Neuronal stem cell (in vitro differentiated cells): ENCODE results near the gene WDR81.

ENCODE experiments used
- DNase-seq: peaks from one replicate; pipeline ENCODE4 v3.0.0-alpha.2; 2013; ENCODE audit warnings: low spot score
- H2AFZ ChIP-seq: one replicate; pipeline ENCODE4 v1.6.1; 2013; ENCODE audit warnings: mild to moderate bottlenecking, low read length, inconsistent platforms
- H2AK5ac ChIP-seq: 2 replicates; pipeline ENCODE4 v1.6.1; 2013; ENCODE audit warnings: low read depth, mild to moderate bottlenecking, inconsistent platforms, low read length, moderate library complexity, mixed read lengths
- H2BK120ac ChIP-seq: 2 replicates; pipeline ENCODE4 v1.6.1; 2013; ENCODE audit warnings: low read depth, mild to moderate bottlenecking, inconsistent platforms, low read length, moderate library complexity, mixed read lengths
- H2BK12ac ChIP-seq: one replicate; pipeline ENCODE4 v1.6.1; 2013; ENCODE audit warnings: low read length, inconsistent platforms
- H2BK15ac ChIP-seq: 2 replicates; pipeline ENCODE4 v1.6.1; 2013; ENCODE audit warnings: mild to moderate bottlenecking, low read length, inconsistent platforms, mixed read lengths
- H2BK5ac ChIP-seq: one replicate; pipeline ENCODE4 v1.6.1; 2013; ENCODE audit warnings: inconsistent platforms, mild to moderate bottlenecking, low read length, moderate library complexity
- H3K14ac ChIP-seq: one replicate; pipeline ENCODE4 v1.6.1; 2013; ENCODE audit warnings: low read length, inconsistent platforms
- H3K18ac ChIP-seq: 2 replicates; pipeline ENCODE4 v1.6.1; 2013; ENCODE audit warnings: low read length, inconsistent platforms
- H3K23ac ChIP-seq: 2 replicates; pipeline ENCODE4 v1.6.1; 2013; ENCODE audit warnings: low read depth, mild to moderate bottlenecking, mixed read lengths, low read length, inconsistent platforms; ENCODE audit not compliant: poor library complexity
- H3K27ac ChIP-seq: replicated peaks from 3 replicates; pipeline ENCODE4 v1.5.1; 2013; ENCODE audit warnings: low read length, inconsistent platforms
- H3K27me3 ChIP-seq, 3 experiments: 2 replicates each; pipeline ENCODE4 v1.6.1; 2013; ENCODE audit warnings: low read length in 3 of 3, mild to moderate bottlenecking in 2 of 3, inconsistent platforms in 1 of 3, low read depth in 1 of 3, mixed read lengths in 1 of 3, moderate library complexity in 1 of 3; ENCODE audit not compliant: control insufficient read depth in 3 of 3, insufficient read depth in 3 of 3
- H3K36me3 ChIP-seq, 2 donors: replicated peaks in 1 of 2; 2 replicates each; pipeline ENCODE4 v1.6.1; 2013; ENCODE audit warnings: low read length in 2 of 2; ENCODE audit not compliant: control insufficient read depth in 2 of 2, insufficient read depth in 2 of 2
- H3K4ac ChIP-seq: 2 replicates; pipeline ENCODE4 v1.6.1; 2013; ENCODE audit warnings: inconsistent platforms, mild to moderate bottlenecking, low read length, moderate library complexity
- H3K4me1 ChIP-seq, 2 donors: 1 replicate in 1 of 2; 2 replicates in 1 of 2; pipeline ENCODE4 v1.6.1; 2013; ENCODE audit warnings: low read length in 2 of 2, low read depth in 1 of 2; ENCODE audit not compliant: control insufficient read depth in 2 of 2, insufficient read depth in 1 of 2
- H3K4me2 ChIP-seq: one replicate; pipeline ENCODE4 v1.6.1; 2013; ENCODE audit warnings: mild to moderate bottlenecking, low read length, inconsistent platforms; ENCODE audit not compliant: insufficient read depth, poor library complexity, severe bottlenecking
- H3K4me3 ChIP-seq, 2 donors: 2 replicates each; pipeline ENCODE4 v1.5.1; 2013; ENCODE audit warnings: low read length in 2 of 2, mild to moderate bottlenecking in 2 of 2, inconsistent platforms in 1 of 2, moderate library complexity in 1 of 2
- H3K79me1 ChIP-seq: one replicate; pipeline ENCODE4 v1.6.1; 2013; ENCODE audit warnings: low read depth, mild to moderate bottlenecking, inconsistent platforms, low read length, moderate library complexity
- H3K9ac ChIP-seq: one replicate; pipeline ENCODE4 v1.6.1; 2013; ENCODE audit warnings: mild to moderate bottlenecking, low read depth, low read length, inconsistent platforms; ENCODE audit not compliant: poor library complexity
- H3K9me3 ChIP-seq, 2 donors: replicated peaks in 1 of 2; 2 replicates each; pipeline versions ENCODE3 to v1.6.1; 2013; ENCODE audit warnings: low read length in 2 of 2, mild to moderate bottlenecking in 2 of 2, inconsistent platforms in 1 of 2, low read depth in 1 of 2, mixed read lengths in 1 of 2, moderate library complexity in 1 of 2; ENCODE audit not compliant: control insufficient read depth in 2 of 2, insufficient read depth in 1 of 2
- H4K8ac ChIP-seq: one replicate; pipeline ENCODE4 v1.6.1; 2013; ENCODE audit warnings: low read depth, mild to moderate bottlenecking, inconsistent platforms, low read length, moderate library complexity
- H4K91ac ChIP-seq: one replicate; pipeline ENCODE4 v1.6.1; 2013; ENCODE audit warnings: low read length, low read depth, mild to moderate bottlenecking, inconsistent platforms; ENCODE audit not compliant: poor library complexity
- WGBS, 2 donors: extraction: QIAGEN DNeasy Blood & Tissue Kit; methylation state at CpG; one replicate each; pipeline ENCODE4 v1.1.7; 2013; ENCODE audit warnings: missing lambda C conversion rate in 2 of 2, mixed read lengths in 1 of 2; ENCODE audit not compliant: insufficient read length in 2 of 2, insufficient replicate concordance in 1 of 2; ENCODE audit errors: extremely low coverage in 2 of 2; 5-methylcytosine and 5-hydroxymethylcytosine counted together

The WDR81 gene

DNA sequence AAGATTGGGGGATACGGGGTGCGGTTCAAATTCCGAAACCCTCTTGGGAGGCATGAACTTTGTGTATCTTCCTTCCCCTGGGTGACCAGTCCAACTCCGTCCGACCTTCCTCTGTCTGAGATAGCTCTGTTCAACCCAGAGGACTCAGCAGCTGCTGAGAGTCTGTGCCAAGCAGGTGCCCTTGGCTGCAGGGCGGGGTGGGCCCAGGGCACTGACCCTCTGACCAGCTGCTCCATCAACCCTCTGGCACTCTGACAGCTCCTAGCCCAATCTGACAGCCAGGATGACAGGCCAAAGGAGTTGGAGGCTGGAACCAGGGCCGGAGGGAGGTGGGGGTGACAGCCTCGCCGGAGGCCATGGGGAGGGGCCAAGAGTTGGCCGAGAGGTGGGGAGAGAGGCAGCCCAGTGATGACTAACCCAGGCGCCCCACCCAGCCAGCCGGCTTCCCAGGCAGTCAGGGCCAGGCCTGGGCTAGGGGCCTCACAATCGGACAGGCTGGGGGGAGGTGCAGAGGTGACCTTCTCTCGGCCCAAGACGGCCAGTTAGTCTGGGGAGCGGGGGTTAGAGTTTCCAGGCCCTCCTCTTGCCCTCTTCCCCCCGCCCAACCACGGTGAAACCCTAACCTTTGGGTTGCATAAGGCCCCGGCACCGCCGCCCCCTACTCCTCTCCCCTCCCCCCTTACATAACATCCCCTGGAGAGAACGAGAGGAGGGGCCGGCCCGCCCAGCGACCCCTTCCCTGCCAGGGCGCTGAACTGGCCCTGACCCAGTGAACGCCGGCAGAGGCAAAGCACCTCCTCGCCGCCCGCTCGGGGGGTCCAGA is 9.3 kb upstream of the WDR81 start:
- Histone ChIP-seq H2BK12ac (no peak overlapping the region), H3K9me3 (no peaks in the 10 kb centered on the region), H4K8ac (no peak overlapping the region), H3K18ac (peak overlapping the region; percentile 67), H2BK120ac (peak overlapping the region; percentile 55), H3K4ac (no peak overlapping the region), H3K14ac (peak overlapping the region; percentile 85), H3K4me1 (peaks cover 19 to 23% of the 10 kb centered on the region in 2 donors), H2BK15ac (no peak overlapping the region), H2AFZ (peak overlapping the region; percentile 85), H2BK5ac (no peak overlapping the region), H2AK5ac (no peak overlapping the region), H3K27ac (peak overlapping the region; percentile 63), H3K4me3 (peak overlapping the region; percentile 67 to 94), H3K23ac (peak overlapping the region; percentile 80), H3K4me2 (peak overlapping the region; percentile 99), H3K9ac (peak overlapping the region; percentile 38), H4K91ac (no peak overlapping the region), H3K27me3 (peaks cover 0 to 7% (median 0%) of the 10 kb centered on the region in 3 experiments), H3K36me3 (no peaks in the 10 kb centered on the region), H3K79me1 (peaks cover 2% of the 10 kb centered on the region)
- DNase-seq, result no peak
- no CpG with 5 or more reads among the region's 32 CpGs for WGBS, 2 donors

DNA sequence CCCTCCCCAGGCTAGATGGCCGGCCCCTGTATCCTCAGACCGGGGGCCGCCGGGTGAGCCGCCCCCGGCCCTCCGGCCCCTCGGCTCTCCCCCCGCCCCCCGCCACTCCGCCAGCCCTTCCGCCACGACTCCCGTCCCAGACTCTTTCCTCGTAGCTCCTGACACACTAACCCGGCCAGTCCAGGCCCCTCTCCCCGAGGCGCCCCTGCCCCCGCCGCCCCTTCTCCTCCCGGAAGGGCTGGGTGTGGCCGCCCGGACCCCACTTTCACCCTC is 8.8 kb upstream of the WDR81 start:
- H3K36me3 ChIP-seq, result no peaks in the 10 kb centered on the region
- H2AK5ac ChIP-seq, result no peak overlapping the region
- H2BK5ac ChIP-seq, result no peak overlapping the region
- no peak overlapping the region for H4K91ac ChIP-seq
- peaks cover 0 to 2% (median 0%) of the 10 kb centered on the region in 3 experiments for H3K27me3 ChIP-seq
- peak overlapping the region; percentile 67 to 94 for H3K4me3 ChIP-seq
- no CpG with 5 or more reads among the region's 23 CpGs for WGBS, 2 donors
- no peak overlapping the region for H3K4ac ChIP-seq
- no peak overlapping the region for H2BK12ac ChIP-seq
- peak overlapping the region; percentile 98 for H3K23ac ChIP-seq
- H3K14ac ChIP-seq, result peak overlapping the region; percentile 85
- peak overlapping the region; percentile 99 for H3K4me2 ChIP-seq
- H2AFZ ChIP-seq, result peak overlapping the region; percentile 82
- H3K9ac ChIP-seq, result no peak overlapping the region
- H3K4me1 ChIP-seq, result peaks cover 17 to 23% of the 10 kb centered on the region in 2 donors
- H4K8ac ChIP-seq, result no peak overlapping the region
- no peak overlapping the region for H2BK120ac ChIP-seq
- H3K9me3 ChIP-seq, result no peaks in the 10 kb centered on the region
- H3K18ac ChIP-seq, result peak overlapping the region; percentile 63
- H3K27ac ChIP-seq, result no peak overlapping the region
- H2BK15ac ChIP-seq, result no peak overlapping the region
- DNase-seq, result no peak
- peaks cover 2% of the 10 kb centered on the region for H3K79me1 ChIP-seq

DNA sequence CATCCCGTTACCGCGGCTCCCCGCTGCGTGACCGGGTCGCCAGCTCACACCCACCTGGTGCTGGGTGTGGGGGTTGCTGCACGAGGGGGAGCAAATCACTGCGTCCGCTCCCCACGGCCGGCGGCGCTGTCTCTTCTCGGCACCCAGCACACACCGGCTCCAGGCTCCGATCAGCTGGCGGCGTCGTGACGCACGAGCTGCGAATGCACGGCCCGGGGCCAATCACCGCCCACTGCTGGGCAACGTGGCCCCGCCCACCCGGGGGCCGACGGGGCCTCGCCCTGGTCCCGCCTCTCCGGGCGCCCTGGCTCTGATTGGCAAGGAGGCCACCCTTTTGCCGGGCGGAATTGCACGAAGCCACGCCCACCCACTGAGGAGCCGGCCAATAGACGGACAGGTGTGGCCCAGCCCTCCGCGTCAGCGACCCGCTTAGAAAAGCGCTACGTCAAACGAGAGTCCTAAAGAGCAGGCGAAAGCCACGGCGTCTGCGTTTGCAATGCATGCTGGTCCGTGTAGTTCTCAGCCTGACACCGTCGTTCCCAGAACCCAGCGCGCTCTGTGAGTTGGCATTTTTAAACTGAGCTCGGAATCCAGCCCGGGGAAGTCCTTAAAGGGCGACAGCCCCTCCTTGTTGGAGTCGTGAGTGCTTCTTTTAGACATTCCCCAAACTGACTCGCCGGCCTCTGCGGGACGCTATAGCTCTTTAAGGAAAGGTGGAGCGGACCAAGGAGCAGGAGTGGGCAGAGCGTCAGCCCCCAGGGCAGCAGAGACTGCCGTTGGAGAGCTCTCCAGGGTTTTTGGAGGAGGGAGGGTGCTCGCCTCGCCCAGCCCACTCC is 8.2 kb upstream of the WDR81 start:
- Histone ChIP-seq H3K18ac (peak overlapping the region; percentile 95), H3K23ac (peak overlapping the region; percentile 98), H2BK5ac (peak overlapping the region; percentile 90), H3K27ac (peak overlapping the region; percentile 99), H3K4me2 (peak overlapping the region; percentile 99), H2AFZ (peak overlapping the region; percentile 89), H2BK15ac (peak overlapping the region; percentile 20), H3K4me1 (peaks cover 15 to 23% of the 10 kb centered on the region in 2 donors), H3K79me1 (peaks cover 2% of the 10 kb centered on the region), H2BK120ac (peak overlapping the region; percentile 77), H2BK12ac (no peak overlapping the region), H3K4ac (no peak overlapping the region), H3K36me3 (no peaks in the 10 kb centered on the region), H2AK5ac (no peak overlapping the region), H3K27me3 (no peaks in the 10 kb centered on the region), H3K4me3 (peak overlapping the region; percentile 67 to 94), H3K9me3 (no peaks in the 10 kb centered on the region), H3K14ac (no peak overlapping the region), H3K9ac (peak overlapping the region; percentile 65), H4K91ac (no peak overlapping the region), H4K8ac (no peak overlapping the region)
- no CpG with 5 or more reads among the region's 70 CpGs for WGBS, 2 donors
- DNase-seq, result peak; percentile 100
